ENCODE results near the gene CNKSR3.

DNA sequence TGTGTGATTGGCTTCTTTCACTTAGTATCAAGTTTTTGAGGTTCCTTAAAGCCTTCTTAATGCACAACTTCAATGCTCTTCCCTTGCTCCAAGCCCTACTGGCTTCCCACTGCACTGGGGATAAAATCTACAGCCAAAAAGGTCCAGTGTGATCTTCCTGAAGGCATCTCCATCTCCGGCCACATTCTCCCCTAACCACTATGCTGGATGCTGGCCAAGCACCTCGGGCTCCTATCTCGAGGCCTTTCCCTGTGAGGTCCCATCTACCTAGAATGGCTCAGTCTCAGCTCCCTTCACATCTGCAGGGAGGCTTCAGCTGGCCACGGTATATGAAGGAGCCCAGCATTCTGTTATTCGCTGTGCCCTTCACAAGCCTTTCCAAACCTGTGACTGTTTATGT, 48.1 kb downstream of the CNKSR3 start:
- TF ChIP-seq EP300 (IDR thresholded peaks at IDR 0.05; ENCODE audit: borderline replicate concordance) (no peak), YY1 (IDR thresholded peaks at IDR 0.05; ENCODE audit: low read depth) (no peak), CEBPB (IDR thresholded peaks at IDR 0.05) (no peak), TEAD4 (IDR thresholded peaks at IDR 0.05) (no peak), ZBTB7A (IDR thresholded peaks at IDR 0.05; ENCODE audit: low read depth) (no peak), EGR1 (IDR thresholded peaks at IDR 0.05) (no peak), CREB1 (IDR thresholded peaks at IDR 0.05; ENCODE audit: low read depth) (no peak), RAD21 (IDR thresholded peaks at IDR 0.05; ENCODE audit: low read depth) (no peak), TAF1 (IDR thresholded peaks at IDR 0.05; ENCODE audit: low read depth) (no peak), NFIC (IDR thresholded peaks at IDR 0.05) (no peak), TCF12 (IDR thresholded peaks at IDR 0.05; ENCODE audit: low read depth) (no peak)
- TF ChIP-seq, protein P1, sequence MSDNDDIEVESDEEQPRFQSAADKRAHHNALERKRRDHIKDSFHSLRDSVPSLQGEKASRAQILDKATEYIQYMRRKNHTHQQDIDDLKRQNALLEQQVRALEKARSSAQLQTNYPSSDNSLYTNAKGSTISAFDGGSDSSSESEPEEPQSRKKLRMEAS (IDR thresholded peaks at IDR 0.05), result no peak
- TF ChIP-seq, protein P2, sequence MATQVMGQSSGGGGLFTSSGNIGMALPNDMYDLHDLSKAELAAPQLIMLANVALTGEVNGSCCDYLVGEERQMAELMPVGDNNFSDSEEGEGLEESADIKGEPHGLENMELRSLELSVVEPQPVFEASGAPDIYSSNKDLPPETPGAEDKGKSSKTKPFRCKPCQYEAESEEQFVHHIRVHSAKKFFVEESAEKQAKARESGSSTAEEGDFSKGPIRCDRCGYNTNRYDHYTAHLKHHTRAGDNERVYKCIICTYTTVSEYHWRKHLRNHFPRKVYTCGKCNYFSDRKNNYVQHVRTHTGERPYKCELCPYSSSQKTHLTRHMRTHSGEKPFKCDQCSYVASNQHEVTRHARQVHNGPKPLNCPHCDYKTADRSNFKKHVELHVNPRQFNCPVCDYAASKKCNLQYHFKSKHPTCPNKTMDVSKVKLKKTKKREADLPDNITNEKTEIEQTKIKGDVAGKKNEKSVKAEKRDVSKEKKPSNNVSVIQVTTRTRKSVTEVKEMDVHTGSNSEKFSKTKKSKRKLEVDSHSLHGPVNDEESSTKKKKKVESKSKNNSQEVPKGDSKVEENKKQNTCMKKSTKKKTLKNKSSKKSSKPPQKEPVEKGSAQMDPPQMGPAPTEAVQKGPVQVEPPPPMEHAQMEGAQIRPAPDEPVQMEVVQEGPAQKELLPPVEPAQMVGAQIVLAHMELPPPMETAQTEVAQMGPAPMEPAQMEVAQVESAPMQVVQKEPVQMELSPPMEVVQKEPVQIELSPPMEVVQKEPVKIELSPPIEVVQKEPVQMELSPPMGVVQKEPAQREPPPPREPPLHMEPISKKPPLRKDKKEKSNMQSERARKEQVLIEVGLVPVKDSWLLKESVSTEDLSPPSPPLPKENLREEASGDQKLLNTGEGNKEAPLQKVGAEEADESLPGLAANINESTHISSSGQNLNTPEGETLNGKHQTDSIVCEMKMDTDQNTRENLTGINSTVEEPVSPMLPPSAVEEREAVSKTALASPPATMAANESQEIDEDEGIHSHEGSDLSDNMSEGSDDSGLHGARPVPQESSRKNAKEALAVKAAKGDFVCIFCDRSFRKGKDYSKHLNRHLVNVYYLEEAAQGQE (IDR thresholded peaks at IDR 0.05; ENCODE audit: low read depth), result no peak
